HCT116 (cell line): ENCODE data around the gene NID2.

Experiments used
- CEBPB ChIP-seq: IDR thresholded peaks from 2 replicates; pipeline ENCODE4 v1.6.1; 2012; ENCODE audit warnings: low read depth
- CTCF ChIP-seq, 3 experiments: fragments of 200-600 bp in 1 of 3; sonication (generic) in 1 of 3; IDR thresholded peaks in 2 of 3; conservative IDR thresholded peaks in 1 of 3; 2 replicates each; pipeline ENCODE4 v1.5.1; 2012 to 2017; ENCODE audit warnings: low read depth in 2 of 3, low read length in 2 of 3, antibody characterized with exemption in 1 of 3, borderline replicate concordance in 1 of 3, control low read depth in 1 of 3, mild to moderate bottlenecking in 1 of 3, mixed read lengths in 1 of 3, mixed run types in 1 of 3, moderate library complexity in 1 of 3; ENCODE audit not compliant: insufficient read depth in 1 of 3
- EZH2 ChIP-seq: fragments of 200-600 bp; sonication (generic); IDR thresholded peaks from 2 replicates; pipeline ENCODE4 v1.6.1; 2017; ENCODE audit warnings: antibody characterized with exemption, mixed run types
- EZH2phosphoT487 ChIP-seq: fragments of 200-600 bp; IDR thresholded peaks from 2 replicates; pipeline ENCODE4 v1.6.1; 2018; ENCODE audit warnings: antibody characterized with exemption, borderline replicate concordance
- RAD21 ChIP-seq: IDR thresholded peaks from 2 replicates; pipeline ENCODE4 v1.6.1; 2012; ENCODE audit warnings: low read depth, mild to moderate bottlenecking
- REST ChIP-seq: IDR thresholded peaks from 2 replicates; pipeline ENCODE4 v1.6.1; 2012; ENCODE audit warnings: low read depth
- YY1 ChIP-seq: IDR thresholded peaks from 2 replicates; pipeline ENCODE4 v1.6.1; 2011; ENCODE audit warnings: low read length, low read depth, moderate library complexity, mild to moderate bottlenecking; ENCODE audit not compliant: insufficient replicate concordance; ENCODE audit errors: extremely low read depth

- TF ChIP-seq CTCF (IDR thresholded peaks at IDR 0.05 in 2 of 3, conservative IDR thresholded peaks at IDR 0.05 in 1 of 3; ENCODE audit: borderline replicate concordance in 1 of 3, insufficient read depth in 1 of 3, low read depth in 2 of 3, low read length in 2 of 3) (no peak), YY1 (no peak), EZH2 (no peak), CEBPB (no peak), EZH2phosphoT487 (no peak), REST (no peak), RAD21 (no peak)
Observed at GRCh38 chr14:52110441-52111086, 41.7 kb upstream of the NID2 start.
